HG03064 (cell line): ENCODE results near the gene SPANXA2.
"Not testable (repeated sequence)": the region's sequence is repeated elsewhere in the genome, so short reads cannot be mapped to it uniquely, and the experiment has no call there.

ENCODE experiments used
- ATAC-seq: cut with Tn5 transposase; IDR thresholded peaks from one replicate; pipeline ENCODE4 v1.9.1; 2021; ENCODE audit warnings: low read depth; ENCODE audit not compliant: unreplicated experiment

SPANXA2 gene, protein sequence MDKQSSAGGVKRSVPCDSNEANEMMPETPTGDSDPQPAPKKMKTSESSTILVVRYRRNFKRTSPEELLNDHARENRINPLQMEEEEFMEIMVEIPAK

DNA sequence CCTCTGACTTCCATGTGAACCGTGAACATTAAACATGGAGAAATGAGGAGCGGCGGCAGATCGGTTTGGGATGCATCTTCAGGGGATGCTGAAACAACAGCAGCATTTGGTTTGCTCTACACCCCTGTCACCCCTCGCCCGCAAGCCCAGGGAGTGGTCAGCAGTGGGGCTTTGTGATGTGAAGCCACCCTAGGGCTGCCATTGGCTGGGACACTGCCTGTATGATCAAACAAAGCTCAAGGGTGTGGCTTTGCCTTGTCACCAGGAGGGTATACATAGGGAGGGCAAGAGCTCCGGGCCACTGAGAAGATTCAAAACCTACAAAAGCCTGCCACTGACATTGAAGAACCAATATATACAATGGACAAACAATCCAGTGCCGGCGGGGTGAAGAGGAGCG, at the start of gene SPANXA2:
Gene SPANXA2 (plus strand): TSS at position 301 of the 400 bp plus-strand sequence. CDS start 60 bp downstream, at position 361.
- not testable (repeated sequence) for ATAC-seq

DNA sequence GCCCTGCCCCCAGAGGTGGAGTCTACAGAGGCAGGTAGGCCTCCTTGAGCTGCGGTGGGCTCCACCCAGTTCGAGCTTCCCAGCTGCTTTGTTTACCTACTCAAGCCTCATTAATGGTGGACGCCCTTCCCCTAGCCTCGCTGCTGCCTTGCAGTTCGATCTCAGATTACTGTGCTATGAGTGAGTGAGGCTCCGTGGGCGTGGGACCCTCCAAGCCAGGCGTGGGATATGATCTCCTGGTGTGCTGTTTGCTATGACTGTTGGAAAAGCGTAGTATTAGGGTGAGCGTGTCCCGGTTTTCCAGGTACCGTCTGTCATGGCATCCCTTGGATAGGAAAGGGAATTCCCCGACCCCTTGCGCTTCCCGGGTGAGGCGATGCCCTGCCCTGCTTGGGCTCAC, 47.0 kb upstream of the SPANXA2 start:
- ATAC-seq = not testable (repeated sequence)

DNA sequence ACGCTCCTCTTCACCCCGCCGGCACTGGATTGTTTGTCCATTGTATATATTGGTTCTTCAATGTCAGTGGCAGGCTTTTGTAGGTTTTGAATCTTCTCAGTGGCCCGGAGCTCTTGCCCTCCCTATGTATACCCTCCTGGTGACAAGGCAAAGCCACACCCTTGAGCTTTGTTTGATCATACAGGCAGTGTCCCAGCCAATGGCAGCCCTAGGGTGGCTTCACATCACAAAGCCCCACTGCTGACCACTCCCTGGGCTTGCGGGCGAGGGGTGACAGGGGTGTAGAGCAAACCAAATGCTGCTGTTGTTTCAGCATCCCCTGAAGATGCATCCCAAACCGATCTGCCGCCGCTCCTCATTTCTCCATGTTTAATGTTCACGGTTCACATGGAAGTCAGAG, 4.9 kb upstream of the SPANXA2 start, which contains the start of gene SPANXA1:
Gene SPANXA1 (minus strand): TSS at position 101 of the 400 bp plus-strand sequence. CDS start 60 bp downstream, at position 41.
- not testable (repeated sequence) for ATAC-seq

DNA sequence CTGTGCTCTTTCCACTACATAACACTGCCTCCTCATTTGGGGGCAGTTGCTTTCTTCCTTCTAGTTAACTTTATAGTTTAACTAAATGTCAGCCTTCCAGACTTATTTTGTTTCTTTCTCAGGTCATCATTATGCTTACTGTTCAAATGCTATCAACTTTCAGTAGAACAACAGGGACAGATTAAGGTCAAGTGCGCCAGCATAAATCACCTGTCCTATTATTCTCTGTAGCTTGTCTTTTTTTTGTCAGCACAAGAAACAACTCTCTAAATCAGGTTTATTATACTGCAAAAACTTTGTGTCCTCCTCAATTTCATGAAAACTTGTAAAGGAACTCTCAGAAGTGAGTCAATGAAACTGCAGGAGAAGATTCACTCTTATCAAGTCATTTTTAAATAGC, 19.6 kb downstream of the SPANXA2 start:
- no peak for ATAC-seq

DNA sequence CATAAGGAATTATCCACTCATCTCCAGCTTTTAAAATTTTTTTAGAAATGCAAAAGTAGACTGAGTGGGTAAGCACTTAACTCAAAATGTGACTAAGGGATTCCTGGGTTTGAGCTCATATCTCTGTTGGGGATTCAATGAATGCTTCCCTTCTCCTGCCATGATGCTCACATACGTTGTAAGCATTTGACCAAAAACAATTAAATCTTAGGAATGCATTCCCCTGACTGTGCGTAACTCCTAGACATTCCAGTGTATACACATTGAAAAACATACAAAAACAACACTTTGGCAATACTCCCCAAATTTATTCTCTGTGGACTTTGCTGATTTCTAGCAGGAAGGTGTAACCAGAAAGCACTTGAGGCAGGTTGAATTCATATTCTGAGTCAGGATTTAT, 29.8 kb downstream of the SPANXA2 start:
- no peak for ATAC-seq

DNA sequence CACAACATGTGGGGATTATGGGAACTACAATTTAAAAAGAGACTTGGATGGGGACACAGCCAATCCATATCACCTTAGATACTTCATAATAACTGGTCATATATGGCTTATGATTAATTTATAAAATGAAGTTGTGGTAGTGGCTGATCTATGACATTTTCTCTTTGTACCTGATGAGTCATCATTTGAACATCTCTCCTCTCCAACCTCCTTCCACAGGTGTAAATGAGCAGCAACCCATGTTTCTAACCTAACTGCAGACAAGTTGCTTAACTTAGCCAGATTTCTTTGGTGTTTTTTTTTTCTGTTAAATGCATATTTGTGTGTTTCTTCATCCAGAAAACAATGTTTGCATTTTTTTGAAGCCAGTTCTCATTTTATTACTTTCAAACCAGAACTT, 42.6 kb downstream of the SPANXA2 start:
- ATAC-seq = no peak

DNA sequence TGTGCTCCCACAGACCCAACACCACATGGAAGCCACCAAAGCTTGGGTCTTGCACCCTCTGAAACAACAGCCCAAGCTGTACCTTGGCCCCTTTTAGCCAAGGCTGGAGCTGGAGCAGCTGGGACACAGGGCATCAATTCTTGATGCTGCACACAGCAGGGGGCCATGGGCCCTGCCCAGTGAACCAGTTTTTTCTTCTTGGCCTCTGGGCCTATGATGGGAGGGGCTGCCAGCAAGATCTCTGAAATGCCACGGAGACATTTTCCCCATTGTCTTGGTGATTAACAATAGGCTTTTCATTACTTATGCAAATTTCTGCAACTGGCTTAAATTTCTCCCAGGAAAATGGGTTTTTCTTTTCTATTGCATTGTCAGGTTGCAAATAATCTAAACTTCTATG, 49.0 kb downstream of the SPANXA2 start:
- ATAC-seq = no peak
